ENCODE measurements around the gene IRAK1. TPM values are rescaled to one million over a fixed set of nuclear protein-coding genes. Genes with fewer than 3 reads are reported as not detected.

Gene IRAK1
- total RNA-seq, 2 donors from 2014 or later: 113 to 122 TPM

DNA sequence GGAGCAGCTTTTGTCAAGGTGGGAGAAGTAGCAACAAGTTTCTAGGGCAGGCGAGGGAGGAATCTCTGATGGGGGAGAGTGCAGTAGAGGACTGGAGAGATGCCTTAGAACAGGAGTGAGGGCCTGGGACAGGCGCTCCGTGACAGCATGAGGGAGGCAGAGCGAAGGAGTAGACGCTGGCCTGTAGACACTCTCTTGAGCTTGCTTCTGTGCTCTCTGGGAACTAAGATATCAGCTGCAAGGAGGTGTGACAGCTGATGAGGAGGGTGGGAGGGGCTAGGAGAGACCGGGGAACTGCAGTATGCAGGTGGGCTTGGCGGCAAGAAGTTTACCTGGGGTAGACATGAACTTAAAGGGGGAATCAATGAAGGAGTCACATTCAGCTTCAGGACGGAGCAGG is 42.1 kb upstream of the IRAK1 start:
- Histone ChIP-seq H3K36me3 (no peaks in the 10 kb centered on the region), H3K4me1 (replicated peaks) (no peaks in the 10 kb centered on the region), H3K27me3 (replicated peaks; ENCODE audit: insufficient read depth) (no peaks in the 10 kb centered on the region), H3K9me3 (no peaks in the 10 kb centered on the region), H3K4me3 (no peak overlapping the region), H3K27ac (peak overlapping the region in 1 of 2 donors; percentile 38)
- DNase-seq (ENCODE audit: low spot score): no peak
- TF ChIP-seq CTCF (IDR thresholded peaks at IDR 0.05): no peak
- no peak for TF ChIP-seq POLR2A (IDR thresholded peaks at IDR 0.05)
- no peak for TF ChIP-seq POLR2AphosphoS5 (IDR thresholded peaks at IDR 0.05)
- WGBS: 79% methylated on average over 8 of the region's 8 CpGs
- intact Hi-C loops (cut with DNase I): no loop called here

DNA sequence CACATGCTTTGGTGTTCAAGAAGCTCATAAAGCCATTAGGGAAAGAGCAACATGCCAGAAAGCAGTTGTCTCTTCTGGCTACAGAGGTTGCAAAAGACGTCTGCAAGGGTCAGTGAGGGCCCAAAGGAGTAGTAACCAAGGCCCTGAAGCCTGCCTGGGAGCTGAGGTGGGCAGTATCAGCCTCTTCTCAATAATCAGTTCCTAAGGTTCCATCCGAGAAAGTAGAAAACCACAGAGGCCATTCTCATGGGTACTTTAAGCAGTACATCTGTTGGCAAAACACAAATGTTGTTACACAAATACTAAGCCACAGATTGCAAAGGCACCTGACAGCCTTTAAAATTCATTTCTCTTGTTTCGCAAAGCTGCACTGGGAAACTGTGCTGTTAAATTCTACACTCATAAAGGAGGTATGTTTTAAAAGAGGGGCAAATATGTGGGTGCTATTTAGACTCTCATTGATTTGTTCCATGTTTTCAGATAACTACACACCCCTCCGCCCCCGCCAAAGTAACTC is 40.1 kb upstream of the IRAK1 start:
- DNase-seq (ENCODE audit: low spot score): no peak
- intact Hi-C loops (cut with DNase I): no loop called here
- TF ChIP-seq POLR2A (IDR thresholded peaks at IDR 0.05): no peak
- no peak for TF ChIP-seq CTCF (IDR thresholded peaks at IDR 0.05)
- TF ChIP-seq POLR2AphosphoS5 (IDR thresholded peaks at IDR 0.05): no peak
- 44% methylated on average over 5 of the region's 5 CpGs for whole genome bisulfite sequencing
- H3K4me3 ChIP-seq: no peak overlapping the region
- no peaks in the 10 kb centered on the region for H3K4me1 ChIP-seq (replicated peaks)
- no peaks in the 10 kb centered on the region for H3K27me3 ChIP-seq (replicated peaks; ENCODE audit: insufficient read depth)
- H3K27ac ChIP-seq: peak overlapping the region in 1 of 2 donors; percentile 38
- no peaks in the 10 kb centered on the region for H3K9me3 ChIP-seq
- no peaks in the 10 kb centered on the region for H3K36me3 ChIP-seq

DNA sequence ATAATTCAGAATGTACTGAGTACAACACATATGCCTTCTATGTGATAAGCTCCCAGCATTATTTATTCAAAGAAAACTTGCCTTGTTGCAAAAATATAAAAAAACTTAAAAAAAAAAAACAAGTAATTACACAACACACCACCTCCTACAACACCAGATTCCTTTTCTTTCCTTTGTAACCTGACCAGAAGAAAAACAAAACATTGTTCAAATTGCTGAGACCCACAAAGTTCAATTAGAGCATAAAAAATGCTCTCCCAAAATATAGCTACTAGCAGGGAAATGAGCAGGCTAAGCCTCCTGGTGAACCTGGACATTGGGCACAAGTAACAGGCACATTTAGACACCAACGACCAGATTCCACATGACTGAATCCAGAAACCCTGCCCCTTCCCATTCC is 39.5 kb upstream of the IRAK1 start:
- Histone ChIP-seq H3K4me3 (no peak overlapping the region), H3K27me3 (replicated peaks; ENCODE audit: insufficient read depth) (no peaks in the 10 kb centered on the region), H3K36me3 (no peaks in the 10 kb centered on the region), H3K9me3 (no peaks in the 10 kb centered on the region), H3K27ac (peak overlapping the region in 1 of 2 donors; percentile 38), H3K4me1 (replicated peaks) (no peaks in the 10 kb centered on the region)
- WGBS: 20% methylated on average over 1 of the region's 1 CpG
- intact Hi-C loops (cut with DNase I): no loop called here
- TF ChIP-seq CTCF (IDR thresholded peaks at IDR 0.05) (no peak), POLR2A (IDR thresholded peaks at IDR 0.05) (no peak), POLR2AphosphoS5 (IDR thresholded peaks at IDR 0.05) (no peak)
- no peak for DNase-seq (ENCODE audit: low spot score)

DNA sequence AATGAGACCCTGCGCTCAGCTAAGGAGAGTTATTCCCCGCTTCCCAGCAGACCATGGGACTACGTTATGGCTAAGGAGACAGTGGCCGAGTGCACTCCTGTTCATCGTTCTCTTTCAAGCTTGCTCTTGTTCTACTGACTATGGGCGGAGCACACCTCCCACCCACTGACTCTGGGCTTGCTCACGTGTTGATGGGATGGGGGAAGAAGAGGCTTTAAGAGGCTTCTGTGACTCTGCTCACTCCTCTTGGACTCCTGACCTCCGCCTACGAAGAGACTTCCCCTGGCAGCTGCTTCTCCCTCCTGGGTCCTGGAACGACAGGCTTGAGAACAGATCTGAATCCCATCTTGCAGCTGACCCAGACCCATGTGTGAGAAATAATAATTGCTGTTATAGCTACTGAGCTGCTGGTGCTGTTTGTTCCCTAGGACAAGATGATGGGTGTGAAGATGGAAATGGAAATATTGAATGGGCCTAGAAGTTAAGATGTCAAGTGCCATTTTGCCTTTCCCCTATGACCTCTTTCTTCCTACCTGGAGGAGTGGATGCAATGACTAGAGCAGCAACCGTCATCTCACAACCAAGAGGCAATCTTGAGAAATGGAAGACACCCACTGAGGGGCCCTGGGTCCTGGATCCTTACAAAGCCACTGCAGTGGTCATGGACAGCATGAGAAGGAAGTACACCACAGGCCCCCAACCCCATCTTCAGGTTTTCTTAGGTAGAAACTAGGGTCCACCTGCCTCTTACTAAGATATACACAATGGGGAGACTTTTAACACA is 38.7 kb upstream of the IRAK1 start:
- Histone ChIP-seq H3K27me3 (replicated peaks; ENCODE audit: insufficient read depth) (no peaks in the 10 kb centered on the region), H3K27ac (no peak overlapping the region), H3K4me3 (no peak overlapping the region), H3K4me1 (replicated peaks) (no peaks in the 10 kb centered on the region), H3K36me3 (no peaks in the 10 kb centered on the region), H3K9me3 (no peaks in the 10 kb centered on the region)
- TF ChIP-seq CTCF (IDR thresholded peaks at IDR 0.05) (no peak), POLR2A (IDR thresholded peaks at IDR 0.05) (no peak)
- 74% methylated on average over 10 of the region's 11 CpGs for WGBS
- no peak for DNase-seq (ENCODE audit: low spot score)
- intact Hi-C loops (cut with DNase I): no loop called here

DNA sequence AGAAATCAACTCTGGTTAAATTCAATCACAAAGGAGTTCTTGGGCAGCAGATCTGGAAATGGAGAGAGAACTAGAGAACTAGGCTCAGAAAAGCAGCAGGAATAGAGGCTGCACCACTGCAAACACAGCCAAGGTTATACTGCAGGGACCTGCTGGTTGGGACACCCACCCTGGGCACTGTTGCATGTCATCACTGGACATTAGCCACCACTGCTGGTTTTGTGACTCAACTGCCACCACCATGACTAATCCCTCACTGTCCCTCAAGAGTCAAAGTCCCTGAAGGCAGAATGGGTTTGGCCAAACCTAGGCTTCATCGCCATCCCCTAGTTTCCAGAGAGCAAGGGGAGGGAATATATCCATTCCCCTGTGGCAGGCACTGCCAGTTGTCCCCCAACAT is 38.1 kb upstream of the IRAK1 start:
- intact Hi-C loops (cut with DNase I): no loop called here
- no peak for TF ChIP-seq POLR2A (IDR thresholded peaks at IDR 0.05)
- WGBS: 75% methylated on average over 1 of the region's 1 CpG
- no peak overlapping the region for H3K4me3 ChIP-seq
- H3K27ac ChIP-seq: no peak overlapping the region
- no peaks in the 10 kb centered on the region for H3K27me3 ChIP-seq (replicated peaks; ENCODE audit: insufficient read depth)
- H3K4me1 ChIP-seq (replicated peaks): no peaks in the 10 kb centered on the region
- DNase-seq (ENCODE audit: low spot score): no peak
- no peaks in the 10 kb centered on the region for H3K9me3 ChIP-seq
- no peaks in the 10 kb centered on the region for H3K36me3 ChIP-seq
